Body of pancreas (tissue), 4 donors: ENCODE measurements around the gene PNN.

Experiments used
- POLR2A ChIP-seq, 3 donors: fragments of 450-650 bp; IDR thresholded peaks; one replicate each; pipeline ENCODE4 v1.6.1; 2016; ENCODE audit warnings: antibody characterized with exemption in 3 of 3, mild to moderate bottlenecking in 2 of 3
- TF ChIP-seq, protein P1 (sequence below), 7 experiments: fragments of 450-650 bp in 4 of 7; fragments of 200-600 bp in 3 of 7; sonication (generic) in 3 of 7; IDR thresholded peaks; one replicate each; pipeline ENCODE4 v1.5.1; 2016 to 2019; ENCODE audit warnings: antibody characterized with exemption in 7 of 7

DNA sequence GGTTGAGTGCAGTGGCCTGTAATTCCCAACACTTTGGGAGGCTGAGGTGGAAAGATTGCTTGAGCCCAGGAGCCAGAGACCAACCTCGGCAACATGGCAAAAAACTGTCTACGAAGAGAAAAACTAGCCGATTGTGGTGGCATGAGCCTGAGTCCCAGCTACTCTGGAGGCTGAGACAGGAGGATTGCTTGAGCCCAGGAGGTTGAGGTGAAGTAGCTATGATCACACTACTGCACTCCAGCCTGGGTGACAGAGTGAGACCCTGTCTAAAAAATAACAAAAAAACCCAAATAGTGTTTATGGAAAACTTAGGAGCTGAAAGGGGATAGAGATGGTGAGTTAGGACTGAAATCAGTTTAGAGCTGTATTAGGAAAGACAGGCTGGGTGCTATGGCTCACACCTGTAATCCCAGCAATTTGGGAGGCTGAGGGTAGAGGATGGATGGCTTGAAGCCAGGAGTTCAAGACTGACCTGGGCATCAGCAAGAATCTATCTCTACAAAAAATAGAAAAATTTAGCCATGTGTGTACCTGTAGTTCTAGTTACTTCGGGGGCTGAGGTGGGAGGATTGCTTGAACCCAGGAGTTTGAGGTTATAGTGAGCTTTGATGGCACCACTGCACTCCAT, 9.7 kb downstream of the PNN start:
- TF ChIP-seq, protein P1, sequence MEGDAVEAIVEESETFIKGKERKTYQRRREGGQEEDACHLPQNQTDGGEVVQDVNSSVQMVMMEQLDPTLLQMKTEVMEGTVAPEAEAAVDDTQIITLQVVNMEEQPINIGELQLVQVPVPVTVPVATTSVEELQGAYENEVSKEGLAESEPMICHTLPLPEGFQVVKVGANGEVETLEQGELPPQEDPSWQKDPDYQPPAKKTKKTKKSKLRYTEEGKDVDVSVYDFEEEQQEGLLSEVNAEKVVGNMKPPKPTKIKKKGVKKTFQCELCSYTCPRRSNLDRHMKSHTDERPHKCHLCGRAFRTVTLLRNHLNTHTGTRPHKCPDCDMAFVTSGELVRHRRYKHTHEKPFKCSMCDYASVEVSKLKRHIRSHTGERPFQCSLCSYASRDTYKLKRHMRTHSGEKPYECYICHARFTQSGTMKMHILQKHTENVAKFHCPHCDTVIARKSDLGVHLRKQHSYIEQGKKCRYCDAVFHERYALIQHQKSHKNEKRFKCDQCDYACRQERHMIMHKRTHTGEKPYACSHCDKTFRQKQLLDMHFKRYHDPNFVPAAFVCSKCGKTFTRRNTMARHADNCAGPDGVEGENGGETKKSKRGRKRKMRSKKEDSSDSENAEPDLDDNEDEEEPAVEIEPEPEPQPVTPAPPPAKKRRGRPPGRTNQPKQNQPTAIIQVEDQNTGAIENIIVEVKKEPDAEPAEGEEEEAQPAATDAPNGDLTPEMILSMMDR (IDR thresholded peaks at IDR 0.05), result no peak
- no peak for TF ChIP-seq POLR2A (IDR thresholded peaks at IDR 0.05)
